ENCODE data around the gene ASH1L.
"Not testable (repeated sequence)": the region's sequence is repeated elsewhere in the genome, so short reads cannot be mapped to it uniquely, and the experiment has no call there.

Gene ASH1L

GRCh38 chr1:155598842-155599331 is 36.3 kb upstream of the ASH1L start:
- H3K4me1 ChIP-seq (ENCODE audit: control insufficient read depth in 1 of 2, insufficient read depth in 1 of 2, low read depth in 1 of 2, low read length in 1 of 2): no peaks in the 10 kb centered on the region
- TF ChIP-seq CTCF (IDR thresholded peaks at IDR 0.05): no peak
- H3K27ac ChIP-seq: no peak overlapping the region
- no peak overlapping the region for H3K4me3 ChIP-seq (ENCODE audit: low read depth in 1 of 2, low read length in 1 of 2)
- H3K9me3 ChIP-seq: no peaks in the 10 kb centered on the region
- H3K27me3 ChIP-seq: peaks cover 18% of the 10 kb centered on the region
- H3K36me3 ChIP-seq: no peaks in the 10 kb centered on the region

- peaks cover 18% of the 10 kb centered on the region for H3K27me3 ChIP-seq
- H3K9me3 ChIP-seq: no peaks in the 10 kb centered on the region
- peaks cover 0 to 2% of the 10 kb centered on the region in 2 experiments for H3K4me1 ChIP-seq (ENCODE audit: control insufficient read depth in 1 of 2, insufficient read depth in 1 of 2, low read depth in 1 of 2, low read length in 1 of 2)
- H3K4me3 ChIP-seq (ENCODE audit: low read depth in 1 of 2, low read length in 1 of 2): no peak overlapping the region
- no peak overlapping the region for H3K27ac ChIP-seq
- TF ChIP-seq CTCF (IDR thresholded peaks at IDR 0.05): no peak
- no peaks in the 10 kb centered on the region for H3K36me3 ChIP-seq
Observed at GRCh38 chr1:155596864-155597263, 34.3 kb upstream of the ASH1L start.

GRCh38 chr1:155595877-155596474 is 33.4 kb upstream of the ASH1L start:
- H3K4me3 ChIP-seq (ENCODE audit: low read depth in 1 of 2, low read length in 1 of 2); H3K4me1 ChIP-seq (ENCODE audit: control insufficient read depth in 1 of 2, insufficient read depth in 1 of 2, low read depth in 1 of 2, low read length in 1 of 2); H3K36me3 ChIP-seq; H3K9me3 ChIP-seq; H3K27ac ChIP-seq: not testable (repeated sequence)
- H3K27me3 ChIP-seq: peaks cover 18% of the 10 kb centered on the region

DNA sequence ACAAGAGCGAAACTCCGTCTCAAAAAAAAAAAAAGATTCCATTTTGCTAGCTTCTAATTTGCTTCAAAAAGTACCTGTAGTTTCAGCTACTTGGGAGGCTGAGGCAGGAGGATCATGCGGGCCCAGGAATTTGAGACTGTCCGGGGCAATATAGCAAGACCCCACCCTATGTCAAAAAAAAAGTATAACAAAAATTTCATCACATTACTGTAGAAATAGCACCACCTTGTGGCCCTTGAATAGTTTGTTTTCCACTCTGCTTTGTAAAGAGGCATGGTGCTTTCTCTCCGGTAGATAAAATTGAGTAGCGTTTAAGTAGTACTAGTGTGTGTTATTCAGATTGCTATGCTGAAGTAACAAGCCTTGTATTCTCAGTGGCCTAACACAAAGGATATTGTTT is 29.2 kb upstream of the ASH1L start:
- H3K27ac ChIP-seq: no peak overlapping the region
- no peaks in the 10 kb centered on the region for H3K9me3 ChIP-seq

GRCh38 chr1:155590516-155591247 is 28.1 kb upstream of the ASH1L start:
- H3K27ac ChIP-seq; H3K27me3 ChIP-seq; H3K4me1 ChIP-seq (ENCODE audit: control insufficient read depth in 1 of 2, insufficient read depth in 1 of 2, low read depth in 1 of 2, low read length in 1 of 2); H3K4me3 ChIP-seq (ENCODE audit: low read depth in 1 of 2, low read length in 1 of 2); H3K36me3 ChIP-seq; H3K9me3 ChIP-seq: not testable (repeated sequence)

More for the DNA sequence above, 29.2 kb upstream of the ASH1L start:
- no peaks in the 10 kb centered on the region for H3K27me3 ChIP-seq
- peaks cover 0 to 4% of the 10 kb centered on the region in 2 experiments for H3K4me1 ChIP-seq (ENCODE audit: control insufficient read depth in 1 of 2, insufficient read depth in 1 of 2, low read depth in 1 of 2, low read length in 1 of 2)
- TF ChIP-seq CTCF (IDR thresholded peaks at IDR 0.05): peak; percentile 52
- H3K36me3 ChIP-seq: no peaks in the 10 kb centered on the region
- no peak overlapping the region for H3K4me3 ChIP-seq (ENCODE audit: low read depth in 1 of 2, low read length in 1 of 2)

DNA sequence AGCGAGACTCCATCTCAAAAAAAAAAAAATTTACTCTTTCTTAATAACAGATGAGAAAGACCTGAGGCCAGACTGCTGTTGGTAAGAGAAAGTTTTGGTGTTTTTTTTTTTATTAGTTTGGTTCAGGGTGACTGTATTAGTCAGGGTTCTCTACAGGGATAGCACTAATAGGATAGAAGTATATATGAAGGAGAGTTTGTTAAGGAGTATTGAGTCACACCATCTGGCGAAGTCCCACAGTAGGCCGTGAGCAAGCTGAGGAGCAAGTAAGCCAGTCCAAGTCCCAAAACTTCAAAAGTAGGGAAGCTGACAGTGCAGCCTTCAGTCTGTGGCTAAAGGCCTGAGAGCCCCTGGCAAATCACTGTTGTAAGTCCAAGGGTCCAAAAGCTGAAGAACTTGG is 26.7 kb upstream of the ASH1L start:
- not testable (repeated sequence) for H3K4me3 ChIP-seq (ENCODE audit: low read depth in 1 of 2, low read length in 1 of 2); H3K36me3 ChIP-seq; H3K9me3 ChIP-seq; H3K4me1 ChIP-seq (ENCODE audit: control insufficient read depth in 1 of 2, insufficient read depth in 1 of 2, low read depth in 1 of 2, low read length in 1 of 2); H3K27me3 ChIP-seq; H3K27ac ChIP-seq

DNA sequence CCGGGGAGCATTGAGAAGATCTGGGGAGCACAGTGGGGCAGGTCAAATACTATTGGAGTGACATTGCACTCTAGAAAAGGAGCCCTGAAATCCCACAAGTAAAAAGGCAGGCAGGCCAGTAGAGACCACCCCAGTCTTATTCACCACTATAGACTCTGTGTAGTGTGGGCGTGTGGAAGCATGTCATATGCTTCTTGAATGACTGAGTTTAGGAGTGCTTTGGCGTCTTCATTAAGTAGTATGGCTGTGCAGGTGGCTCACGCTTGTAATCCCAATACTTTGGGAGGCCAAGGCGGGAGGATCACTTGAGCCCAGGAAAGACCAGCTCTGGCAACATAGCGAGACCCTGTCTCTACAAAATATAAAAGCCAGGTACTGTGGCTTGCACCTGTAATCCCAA is 21.2 kb upstream of the ASH1L start:
- not testable (repeated sequence) for H3K27me3 ChIP-seq; H3K36me3 ChIP-seq; H3K4me3 ChIP-seq (ENCODE audit: low read depth in 1 of 2, low read length in 1 of 2); H3K27ac ChIP-seq; H3K4me1 ChIP-seq (ENCODE audit: control insufficient read depth in 1 of 2, insufficient read depth in 1 of 2, low read depth in 1 of 2, low read length in 1 of 2); H3K9me3 ChIP-seq

DNA sequence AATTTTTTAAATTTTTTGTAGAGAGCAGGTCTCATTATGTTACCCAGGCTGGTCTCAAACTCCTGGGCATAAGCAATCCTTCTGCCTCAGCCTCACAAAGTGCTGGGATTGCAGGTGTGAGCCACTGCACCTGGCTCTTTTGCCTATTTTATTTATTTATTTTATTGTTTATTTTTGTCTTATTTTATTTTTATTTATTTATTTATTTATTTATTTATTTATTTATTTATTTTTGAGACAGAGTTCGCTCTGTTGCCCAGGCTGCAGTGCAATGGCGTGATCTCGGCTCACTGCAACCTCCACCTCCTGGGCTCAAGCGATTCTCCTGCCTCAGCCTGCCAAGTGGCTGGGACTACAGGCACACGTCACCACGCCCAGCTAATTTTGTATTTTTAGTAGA is 13.0 kb upstream of the ASH1L start:
- not testable (repeated sequence) for H3K27ac ChIP-seq; H3K27me3 ChIP-seq; H3K36me3 ChIP-seq; H3K4me1 ChIP-seq (ENCODE audit: control insufficient read depth in 1 of 2, insufficient read depth in 1 of 2, low read depth in 1 of 2, low read length in 1 of 2); H3K4me3 ChIP-seq (ENCODE audit: low read depth in 1 of 2, low read length in 1 of 2); H3K9me3 ChIP-seq
